H1 (cell line): ENCODE measurements around the gene C1RL. TPM values are rescaled to one million over a fixed set of nuclear protein-coding genes. Genes with fewer than 3 reads are reported as not detected.

Source experiments
- CTCF ChIA-PET: fragments of 300-600 bp; sonication (Branson Sonifier 250); formaldehyde crosslinking; loops from one replicate; lab custom pipeline; 2021; ENCODE audit not compliant: partially characterized antibody; lab: Charles Lee
- POLR2A ChIA-PET: fragments of 300-600 bp; sonication (Branson Sonifier 250); formaldehyde crosslinking; loops from one replicate; lab custom pipeline; 2021; ENCODE audit warnings: inconsistent platforms; ENCODE audit not compliant: partially characterized antibody; lab: Charles Lee
- DNase-seq, 2 experiments: peaks; one replicate each; pipeline versions ENCODE4 v3.0.0 to v3.0.0-alpha.2; 2010 to 2022; ENCODE audit warnings: low spot score in 2 of 2, low read depth in 1 of 2, mixed read lengths in 1 of 2
- FAIRE-seq: peaks from 2 replicates; lab custom pipeline; 2011; peaks lifted over from hg19 to GRCh38; lab: Jason Lieb, UNC
- H2AFZ ChIP-seq: 2 replicates; pipeline ENCODE4 v1.8.1; 2012; ENCODE audit warnings: low read length, inconsistent platforms
- H2AK5ac ChIP-seq: 2 replicates; pipeline ENCODE4 v1.6.1; 2013; ENCODE audit warnings: low read depth, low read length
- H2BK120ac ChIP-seq: replicated peaks from 2 replicates; pipeline ENCODE3; 2013; ENCODE audit warnings: low read depth, low read length, inconsistent platforms
- H2BK12ac ChIP-seq: 2 replicates; pipeline ENCODE4 v1.6.1; 2013; ENCODE audit warnings: low read depth, low read length
- H2BK15ac ChIP-seq: 2 replicates; pipeline ENCODE4 v1.6.1; 2013; ENCODE audit warnings: low read length
- H2BK20ac ChIP-seq: 2 replicates; pipeline ENCODE4 v1.6.1; 2013; ENCODE audit warnings: low read length
- H2BK5ac ChIP-seq: 2 replicates; pipeline ENCODE4 v1.6.1; 2013; ENCODE audit warnings: low read depth, low read length
- H3K14ac ChIP-seq: 2 replicates; pipeline ENCODE4 v1.6.1; 2013; ENCODE audit warnings: inconsistent platforms; ENCODE audit not compliant: insufficient read length
- H3K18ac ChIP-seq: 2 replicates; pipeline ENCODE4 v1.6.1; 2013; ENCODE audit warnings: low read length; ENCODE audit errors: extremely low read depth
- H3K23ac ChIP-seq: 2 replicates; pipeline ENCODE4 v1.6.1; 2013; ENCODE audit warnings: inconsistent platforms; ENCODE audit not compliant: insufficient read length
- H3K23me2 ChIP-seq: 2 replicates; pipeline ENCODE4 v1.6.1; 2013; ENCODE audit warnings: low read depth, low read length
- H3K27ac ChIP-seq: 2 replicates; pipeline ENCODE4 v1.6.1; 2011; ENCODE audit warnings: low read depth, low read length, inconsistent platforms
- H3K27me3 ChIP-seq, 4 experiments: replicated peaks in 1 of 4; 1 replicate in 1 of 4; 2 replicates in 3 of 4; pipeline versions ENCODE4 v1.6.1 to v1.8.1; 2011 to 2013; ENCODE audit warnings: low read length in 3 of 4, mild to moderate bottlenecking in 3 of 4, inconsistent platforms in 2 of 4, mixed read lengths in 2 of 4, moderate library complexity in 1 of 4; ENCODE audit not compliant: control insufficient read depth in 3 of 4, insufficient read depth in 3 of 4; ENCODE audit errors: extremely low read depth in 1 of 4
- H3K36me3 ChIP-seq, 4 experiments: 2 replicates each; pipeline versions ENCODE4 v1.6.1 to v1.8.1; 2011 to 2013; ENCODE audit warnings: mild to moderate bottlenecking in 4 of 4, low read length in 3 of 4, moderate library complexity in 2 of 4, control low read depth in 1 of 4, inconsistent platforms in 1 of 4; ENCODE audit not compliant: insufficient read depth in 4 of 4, control insufficient read depth in 2 of 4
- H3K4ac ChIP-seq: replicated peaks from 2 replicates; pipeline ENCODE3; 2013; ENCODE audit warnings: low read length, low read depth, mixed read lengths, inconsistent platforms; ENCODE audit not compliant: insufficient read length
- H3K4me1 ChIP-seq, 4 experiments: replicated peaks in 1 of 4; 1 replicate in 1 of 4; 2 replicates in 3 of 4; pipeline versions ENCODE4 v1.6.1 to v1.8.1; 2011 to 2013; ENCODE audit warnings: low read length in 3 of 4, inconsistent platforms in 2 of 4, mixed read lengths in 1 of 4; ENCODE audit not compliant: insufficient read depth in 4 of 4, control insufficient read depth in 3 of 4
- H3K4me2 ChIP-seq, 2 experiments: 2 replicates each; pipeline versions ENCODE4 v1.6.1 to v1.8.1; 2011 to 2013; ENCODE audit warnings: low read depth in 2 of 2, low read length in 2 of 2, control low read depth in 1 of 2, inconsistent platforms in 1 of 2, mild to moderate bottlenecking in 1 of 2; ENCODE audit not compliant: insufficient read depth in 1 of 2
- H3K4me3 ChIP-seq, 4 experiments: fragments of 200-600, 300-600 bp in 1 of 4; sonication (generic), shearing (Covaris generic), sonication (Bioruptor Twin) in 1 of 4; 2 replicates each; pipeline versions ENCODE4 v1.5.1 to v1.8.1; 2011 to 2016; ENCODE audit warnings: low read length in 4 of 4, low read depth in 3 of 4, control low read depth in 2 of 4, inconsistent platforms in 2 of 4, mild to moderate bottlenecking in 2 of 4, mixed read lengths in 1 of 4, moderate library complexity in 1 of 4; ENCODE audit not compliant: insufficient read depth in 2 of 4; ENCODE audit errors: extremely low read depth in 1 of 4
- H3K56ac ChIP-seq: replicated peaks from 2 replicates; pipeline ENCODE3; 2013; ENCODE audit warnings: low read depth, mild to moderate bottlenecking, mixed read lengths, low read length, inconsistent platforms; ENCODE audit not compliant: insufficient read length
- H3K79me1 ChIP-seq: 2 replicates; pipeline ENCODE4 v1.6.1; 2013; ENCODE audit warnings: low read depth, low read length, control low read depth
- H3K79me2 ChIP-seq, 2 experiments: 2 replicates each; pipeline versions ENCODE4 v1.6.1 to v1.8.1; 2012 to 2013; ENCODE audit warnings: low read length in 2 of 2, mild to moderate bottlenecking in 2 of 2, inconsistent platforms in 1 of 2; ENCODE audit not compliant: insufficient read depth in 2 of 2, control insufficient read depth in 1 of 2
- H3K9ac ChIP-seq, 4 experiments: replicated peaks in 1 of 4; 1 replicate in 1 of 4; 2 replicates in 3 of 4; pipeline versions ENCODE4 v1.6.1 to v1.8.1; 2011 to 2013; ENCODE audit warnings: low read depth in 3 of 4, low read length in 3 of 4, control low read depth in 2 of 4, mild to moderate bottlenecking in 2 of 4, moderate library complexity in 2 of 4, inconsistent platforms in 1 of 4; ENCODE audit errors: extremely low read depth in 1 of 4
- H3K9me3 ChIP-seq, 2 experiments: 2 replicates each; pipeline versions ENCODE4 v1.6.1 to v1.8.1; 2012 to 2013; ENCODE audit warnings: mild to moderate bottlenecking in 2 of 2, moderate library complexity in 2 of 2, control low read depth in 1 of 2, inconsistent platforms in 1 of 2, low read depth in 1 of 2, low read length in 1 of 2, mixed read lengths in 1 of 2; ENCODE audit not compliant: insufficient read depth in 2 of 2
- H4K20me1 ChIP-seq, 2 experiments: replicated peaks in 1 of 2; 2 replicates each; pipeline versions ENCODE3 to v1.8.1; 2011 to 2013; ENCODE audit warnings: inconsistent platforms in 2 of 2, low read length in 2 of 2, mild to moderate bottlenecking in 1 of 2; ENCODE audit not compliant: insufficient read depth in 2 of 2, control insufficient read depth in 1 of 2
- H4K5ac ChIP-seq: 2 replicates; pipeline ENCODE4 v1.6.1; 2013; ENCODE audit warnings: low read length, low read depth, mixed read lengths, inconsistent platforms; ENCODE audit not compliant: insufficient read length
- H4K8ac ChIP-seq: 2 replicates; pipeline ENCODE4 v1.8.0; 2013; ENCODE audit warnings: mild to moderate bottlenecking, moderate library complexity, low read length, inconsistent platforms; ENCODE audit not compliant: insufficient read depth; ENCODE audit errors: extremely low read depth
- H4K91ac ChIP-seq: replicated peaks from 2 replicates; pipeline ENCODE3; 2013; ENCODE audit warnings: low read length, mixed read lengths, inconsistent platforms; ENCODE audit not compliant: insufficient read length
- CBX8 ChIP-seq: fragments of 300-800, 300-1000 bp; sonication (generic); IDR thresholded peaks from 2 replicates; pipeline ENCODE4 v1.7.1; 2016; ENCODE audit warnings: low read depth, low read length, borderline replicate concordance
- JUN ChIP-seq: IDR thresholded peaks from 2 replicates; pipeline ENCODE4 v1.6.1; 2011; ENCODE audit warnings: low read depth, mild to moderate bottlenecking, improper control_type of control experiment, low read length
- POLR2A ChIP-seq, 2 experiments: IDR thresholded peaks; 1 replicate in 1 of 2; 2 replicates in 1 of 2; pipeline ENCODE4 v1.6.1; 2011; ENCODE audit warnings: low read depth in 2 of 2, low read length in 2 of 2, mild to moderate bottlenecking in 2 of 2; ENCODE audit errors: control extremely low read depth in 1 of 2
- POU5F1 ChIP-seq: IDR thresholded peaks from 2 replicates; pipeline ENCODE4 v1.6.1; 2011; ENCODE audit warnings: low read depth, mild to moderate bottlenecking, low read length, moderate library complexity
- RAD21 ChIP-seq, 2 experiments: IDR thresholded peaks in 1 of 2; conservative IDR thresholded peaks in 1 of 2; 2 replicates each; pipeline ENCODE4 v1.6.1; 2011; ENCODE audit warnings: low read depth in 2 of 2, low read length in 2 of 2, improper control_type of control experiment in 1 of 2, inconsistent platforms in 1 of 2, mild to moderate bottlenecking in 1 of 2, moderate library complexity in 1 of 2
- RFX5 ChIP-seq: IDR thresholded peaks from 2 replicates; pipeline ENCODE4 v1.6.1; 2011; ENCODE audit warnings: low read depth, low read length, improper control_type of control experiment, borderline replicate concordance
- SP1 ChIP-seq: IDR thresholded peaks from 2 replicates; pipeline ENCODE4 v1.6.1; 2011; ENCODE audit warnings: low read depth, low read length
- SP2 ChIP-seq: IDR thresholded peaks from 2 replicates; pipeline ENCODE4 v1.6.1; 2012; ENCODE audit warnings: mild to moderate bottlenecking, low read length, inconsistent platforms
- TAF1 ChIP-seq: IDR thresholded peaks from 2 replicates; pipeline ENCODE4 v1.6.1; 2011; ENCODE audit warnings: mild to moderate bottlenecking, low read depth, low read length
- USF2 ChIP-seq: IDR thresholded peaks from 2 replicates; pipeline ENCODE4 v1.6.1; 2011; ENCODE audit warnings: low read length, improper control_type of control experiment
- ZNF274 ChIP-seq: IDR thresholded peaks from 2 replicates; pipeline ENCODE4 v1.7.0; 2012; ENCODE audit warnings: low read length, borderline replicate concordance; ENCODE audit errors: extremely low read depth
- WGBS, 2 experiments: shearing (Covaris generic) in 1 of 2; methylation state at CpG; one replicate each; pipeline versions ENCODE4 v1.1.6 to v1.1.7; 2013 to 2015; ENCODE audit warnings: low lambda C conversion rate in 2 of 2, mixed read lengths in 2 of 2, inconsistent platforms in 1 of 2, low coverage in 1 of 2, missing lambda C conversion rate in 1 of 2; ENCODE audit not compliant: insufficient replicate concordance in 2 of 2, insufficient coverage in 1 of 2, insufficient read length in 1 of 2; ENCODE audit errors: extremely low coverage in 1 of 2, missing lambda C conversion rate in 1 of 2; 5-methylcytosine and 5-hydroxymethylcytosine counted together
- polyA plus RNA-seq, 7 experiments: library from polyadenylated mRNA; depleted of rRNA in 3 of 7; stranded (reverse) in 5 of 7; unstranded in 2 of 7; fragments of >200 nt in 5 of 7; fragments of 200-250 nt in 2 of 7; gene quantifications; 1 replicate in 5 of 7; 2 replicates in 1 of 7; 4 replicates in 1 of 7; pipeline versions ENCODE4 v1.2.1 to v1.2.3, GENCODE V29; 2011 to 2013; ENCODE audit warnings: missing spikeins in 2 of 7, mixed read lengths in 2 of 7
- total RNA-seq: library from RNA; stranded (reverse); fragmentation: NEBNext Ultra II Directional; extraction: Animal tissue kit (Norgen Biotek cat#: 25700); gene quantifications from 2 replicates; pipeline ENCODE4 v1.2.1, GENCODE V29; 2021
- TF ChIP-seq, protein P1 (sequence below): IDR thresholded peaks from 2 replicates; pipeline ENCODE4 v1.6.1; 2012; ENCODE audit warnings: inconsistent platforms

Gene C1RL
- total and polyA plus RNA-seq, 2 of the 8 experiments (the other 6 are each of a cell fraction or from before 2014, with no cell fraction given) = 11.4 to 15.5 TPM

- Histone ChIP-seq H4K5ac (no peak overlapping the region), H2BK12ac (no peak overlapping the region), H3K56ac (no peak overlapping the region), H4K20me1 (no peaks in the 10 kb centered on the region), H3K27me3 (no peaks in the 10 kb centered on the region), H2AK5ac (no peak overlapping the region), H3K9me3 (peaks cover 0 to 3% of the 10 kb centered on the region in 2 experiments; a peak in 1 of 4 replicates), H3K9ac (no peak overlapping the region), H3K4ac (no peak overlapping the region), H3K27ac (no peak overlapping the region), H3K23me2 (no peaks in the 10 kb centered on the region), H3K4me1 (no peaks in the 10 kb centered on the region), H2AFZ (no peak overlapping the region), H2BK15ac (no peak overlapping the region), H3K79me2 (no peaks in the 10 kb centered on the region), H3K4me3 (no peak overlapping the region), H2BK20ac (no peak overlapping the region), H3K79me1 (no peaks in the 10 kb centered on the region), H3K18ac (no peak overlapping the region), H2BK5ac (no peak overlapping the region), H4K91ac (no peak overlapping the region), H3K4me2 (no peak overlapping the region), H2BK120ac (no peak overlapping the region), H3K23ac (no peak overlapping the region), H3K14ac (no peak overlapping the region), H4K8ac (no peak overlapping the region; the same call in 1 of the 2 replicates), H3K36me3 (peaks cover 0 to 7% (median 0%) of the 10 kb centered on the region in 4 experiments; a peak in 4 of 8 replicates)
- CTCF ChIA-PET = interaction anchor here (0.6 to 9.8 kb wide), 17 partner anchors 8 to 1981 kb away, joined by 3 to 151 read pairs (median 9); partner anchors contain the start of genes C1RL and PEX5
- FAIRE-seq (no peak), DNase-seq (no peak)
- POLR2A ChIA-PET = no interaction called here
- WGBS, 2 experiments = 90% methylated on average over 18 of the region's 18 CpGs; no CpG with 5 or more reads in 1 of the 2 experiments
- TF ChIP-seq RFX5 (no peak), SP1 (no peak), RAD21 (IDR thresholded peaks at IDR 0.05 in 1 of 2, conservative IDR thresholded peaks at IDR 0.05 in 1 of 2; ENCODE audit: low read depth in 2 of 2, low read length in 2 of 2) (no peak), CBX8 (no peak), ZNF274 (no peak), JUN (no peak), POLR2A (IDR thresholded peaks at IDR 0.05; ENCODE audit: control extremely low read depth in 1 of 2, low read depth in 2 of 2, low read length in 2 of 2) (no peak), SP2 (no peak), POU5F1 (no peak), TAF1 (no peak), USF2 (no peak)
- TF ChIP-seq, protein P1, sequence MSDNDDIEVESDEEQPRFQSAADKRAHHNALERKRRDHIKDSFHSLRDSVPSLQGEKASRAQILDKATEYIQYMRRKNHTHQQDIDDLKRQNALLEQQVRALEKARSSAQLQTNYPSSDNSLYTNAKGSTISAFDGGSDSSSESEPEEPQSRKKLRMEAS = no peak
Observed at GRCh38 chr12:7142809-7143465, 33.9 kb upstream of the C1RL start.
